Neural cell (in vitro differentiated cells): ENCODE measurements around the gene ATXN7L1. TPM values are rescaled to one million over a fixed set of nuclear protein-coding genes. Genes with fewer than 3 reads are reported as not detected.

Source experiments
- H2AFZ ChIP-seq: fragments of 200-600, 300-800 bp; sonication (generic), shearing (Covaris generic); 2 replicates; pipeline ENCODE4 v1.6.0; 2014; ENCODE audit warnings: low read depth, mild to moderate bottlenecking, antibody characterized with exemption, low read length, moderate library complexity
- H3F3A ChIP-seq: fragments of 200-600 bp; shearing (Covaris generic); 2 replicates; pipeline ENCODE4 v1.6.1; 2016; ENCODE audit warnings: mild to moderate bottlenecking, moderate library complexity, mixed read lengths, antibody characterized with exemption, low read length; ENCODE audit not compliant: insufficient read depth, poor library complexity, severe bottlenecking
- H3K27ac ChIP-seq: fragments of 200-600, 300-800 bp; sonication (generic), shearing (Covaris generic); 2 replicates; pipeline ENCODE4 v1.5.1; 2014; ENCODE audit warnings: mild to moderate bottlenecking, low read length, moderate library complexity
- H3K27me3 ChIP-seq: fragments of 300-800, 200-600 bp; sonication (generic), shearing (Covaris generic); 2 replicates; pipeline ENCODE4 v1.6.0; 2014; ENCODE audit warnings: mild to moderate bottlenecking, low read depth, low read length, moderate library complexity; ENCODE audit not compliant: insufficient read depth
- H3K36me3 ChIP-seq: fragments of 300-800, 200-600 bp; sonication (generic), shearing (Covaris generic); 2 replicates; pipeline ENCODE4 v1.5.1; 2014; ENCODE audit warnings: mild to moderate bottlenecking, antibody characterized with exemption, low read length, moderate library complexity; ENCODE audit not compliant: insufficient read depth
- H3K4me2 ChIP-seq: fragments of 300-800, 200-600 bp; sonication (generic), shearing (Covaris generic); 2 replicates; pipeline ENCODE4 v1.6.0; 2014; ENCODE audit warnings: mild to moderate bottlenecking, low read length
- H3K4me3 ChIP-seq: fragments of 300-800, 200-600 bp; sonication (generic), shearing (Covaris generic); 2 replicates; pipeline ENCODE4 v1.5.1; 2014; ENCODE audit warnings: mild to moderate bottlenecking, low read length, moderate library complexity
- H3K79me2 ChIP-seq: fragments of 200-600 bp; shearing (Covaris generic); replicated peaks from 2 replicates; pipeline ENCODE4 v1.6.0; 2014; ENCODE audit warnings: mild to moderate bottlenecking, low read length, moderate library complexity; ENCODE audit not compliant: insufficient read depth
- H3K9ac ChIP-seq: fragments of 300-800, 200-600 bp; sonication (generic), shearing (Covaris generic); 2 replicates; pipeline ENCODE4 v1.6.1; 2016; ENCODE audit warnings: mild to moderate bottlenecking, low read length, mixed read lengths
- H3K9me2 ChIP-seq: fragments of 200-600 bp; shearing (Covaris generic); 2 replicates; pipeline ENCODE4 v1.6.1; 2016; ENCODE audit warnings: mild to moderate bottlenecking, low read length, mixed read lengths; ENCODE audit not compliant: insufficient read depth
- H3K9me3 ChIP-seq: fragments of 200-600, 300-800 bp; sonication (generic), shearing (Covaris generic); 2 replicates; pipeline ENCODE4 v1.6.1; 2016; ENCODE audit warnings: mild to moderate bottlenecking, mixed run types, low read length, moderate library complexity, mixed read lengths
- H4K20me1 ChIP-seq: fragments of 200-600 bp; shearing (Covaris generic); 2 replicates; pipeline ENCODE4 v1.6.1; 2016; ENCODE audit warnings: mild to moderate bottlenecking, mixed run types; ENCODE audit not compliant: insufficient read depth
- EP300 ChIP-seq: fragments of 450-650 bp; conservative IDR thresholded peaks from 2 replicates; pipeline ENCODE4 v1.6.1; 2014; ENCODE audit warnings: antibody characterized with exemption, mild to moderate bottlenecking, moderate library complexity; ENCODE audit not compliant: poor library complexity, severe bottlenecking
- EZH2 ChIP-seq: fragments of 200-600, 300-800 bp; shearing (Covaris generic), sonication (generic); IDR thresholded peaks from 2 replicates; pipeline ENCODE4 v1.6.1; 2014; ENCODE audit warnings: antibody characterized with exemption, low read length, borderline replicate concordance, mild to moderate bottlenecking; ENCODE audit not compliant: insufficient read depth, poor library complexity, severe bottlenecking
- MXI1 ChIP-seq: fragments of 450-650 bp; conservative IDR thresholded peaks from 2 replicates; pipeline ENCODE4 v1.6.1; 2014; ENCODE audit warnings: antibody characterized with exemption, mild to moderate bottlenecking; ENCODE audit not compliant: poor library complexity, severe bottlenecking
- POLR2AphosphoS5 ChIP-seq: IDR thresholded peaks from 2 replicates; pipeline ENCODE4 v1.6.1; 2012
- RAD21 ChIP-seq: fragments of 450-650 bp; conservative IDR thresholded peaks from 2 replicates; pipeline ENCODE4 v1.6.1; 2014; ENCODE audit warnings: antibody characterized with exemption, mild to moderate bottlenecking, moderate library complexity
- SMC3 ChIP-seq: fragments of 450-650 bp; conservative IDR thresholded peaks from 2 replicates; pipeline ENCODE4 v1.6.1; 2014; ENCODE audit warnings: antibody characterized with exemption, mild to moderate bottlenecking, moderate library complexity; ENCODE audit not compliant: poor library complexity
- TAF1 ChIP-seq: IDR thresholded peaks from 2 replicates; pipeline ENCODE4 v1.6.1; 2012; ENCODE audit warnings: low read depth
- polyA plus RNA-seq: library from polyadenylated mRNA; depleted of rRNA; stranded (reverse); fragments of >200 nt; gene quantifications from 2 replicates; pipeline ENCODE4 v1.2.3, GENCODE V29; 2014
- TF ChIP-seq, protein P1 (sequence below): fragments of 450-650 bp; IDR thresholded peaks from 2 replicates; pipeline ENCODE4 v1.5.1; 2014; ENCODE audit warnings: antibody characterized with exemption, mild to moderate bottlenecking, moderate library complexity; ENCODE audit not compliant: poor library complexity, severe bottlenecking
- TF ChIP-seq, protein P2 (sequence below): IDR thresholded peaks from 2 replicates; pipeline ENCODE4 v1.6.1; 2012; ENCODE audit warnings: borderline replicate concordance

Gene ATXN7L1
- polyA plus RNA-seq, 1 donor from 2014 or later: 4.3 TPM

DNA sequence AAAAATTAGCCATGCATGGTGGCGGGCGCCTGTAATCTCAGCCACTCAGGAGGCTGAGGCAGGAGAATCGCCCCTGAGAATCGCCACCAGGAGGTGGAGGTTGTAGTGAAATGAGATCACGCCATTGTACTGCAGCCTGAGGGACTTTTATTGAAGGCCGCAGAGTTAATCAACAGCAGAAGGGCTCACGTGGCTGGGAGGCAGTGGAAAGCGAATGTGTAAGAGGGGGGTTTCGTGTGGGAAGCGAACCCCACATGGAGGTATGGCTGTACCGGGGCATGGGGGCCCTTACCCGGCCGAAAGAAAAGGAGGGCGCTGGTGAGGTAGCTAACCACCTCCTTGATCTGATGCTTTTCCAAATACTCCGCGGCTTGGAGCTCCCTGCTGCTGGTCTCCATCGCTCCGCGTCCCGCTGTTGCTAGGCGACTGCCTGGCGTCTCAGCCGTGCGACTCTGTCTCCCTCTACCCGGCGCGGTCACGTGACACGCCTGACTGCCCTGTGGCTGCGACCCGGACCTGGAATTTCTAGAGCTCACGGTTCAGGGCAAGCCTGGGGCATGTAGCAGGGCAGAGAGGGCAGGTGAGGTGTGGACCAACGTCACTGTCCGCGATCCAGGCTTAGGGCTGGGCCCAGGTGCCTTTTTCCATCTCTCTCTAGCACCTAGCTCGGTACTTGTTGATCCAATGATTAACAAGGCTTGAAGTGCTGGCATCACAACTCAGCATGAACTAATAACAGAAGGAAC lies 295.2 kb downstream of the ATXN7L1 start, which contains the start of gene EFCAB10:
EFCAB10 (minus strand) TSS at position 428 of the 746 bp plus-strand sequence; CDS start at position 398, 30 bp downstream.
- Histone ChIP-seq H2AFZ (no peak within 1 kb of the TSS), H3F3A (no peaks in the 10 kb centered on the region), H3K27me3 (no peaks in the 10 kb centered on the region), H3K36me3 (no peaks in the 10 kb centered on the region), H3K79me2 (no peaks in the 10 kb centered on the region), H3K9me2 (no peaks in the 10 kb centered on the region), H3K9ac (peak within 1 kb of the TSS; percentile 44), H3K27ac (no peak within 1 kb of the TSS), H3K4me3 (peak within 1 kb of the TSS; percentile 78), H3K4me2 (peak within 1 kb of the TSS; percentile 41), H3K9me3 (no peaks in the 10 kb centered on the region), H4K20me1 (no peaks in the 10 kb centered on the region)
- TF ChIP-seq EP300 (peak; percentile 49), EZH2 (no peak), RAD21 (peak; percentile 44), SMC3 (peak; percentile 53), POLR2AphosphoS5 (peak; percentile 2), TAF1 (no peak), MXI1 (peak; percentile 98)
- TF ChIP-seq, protein P1, sequence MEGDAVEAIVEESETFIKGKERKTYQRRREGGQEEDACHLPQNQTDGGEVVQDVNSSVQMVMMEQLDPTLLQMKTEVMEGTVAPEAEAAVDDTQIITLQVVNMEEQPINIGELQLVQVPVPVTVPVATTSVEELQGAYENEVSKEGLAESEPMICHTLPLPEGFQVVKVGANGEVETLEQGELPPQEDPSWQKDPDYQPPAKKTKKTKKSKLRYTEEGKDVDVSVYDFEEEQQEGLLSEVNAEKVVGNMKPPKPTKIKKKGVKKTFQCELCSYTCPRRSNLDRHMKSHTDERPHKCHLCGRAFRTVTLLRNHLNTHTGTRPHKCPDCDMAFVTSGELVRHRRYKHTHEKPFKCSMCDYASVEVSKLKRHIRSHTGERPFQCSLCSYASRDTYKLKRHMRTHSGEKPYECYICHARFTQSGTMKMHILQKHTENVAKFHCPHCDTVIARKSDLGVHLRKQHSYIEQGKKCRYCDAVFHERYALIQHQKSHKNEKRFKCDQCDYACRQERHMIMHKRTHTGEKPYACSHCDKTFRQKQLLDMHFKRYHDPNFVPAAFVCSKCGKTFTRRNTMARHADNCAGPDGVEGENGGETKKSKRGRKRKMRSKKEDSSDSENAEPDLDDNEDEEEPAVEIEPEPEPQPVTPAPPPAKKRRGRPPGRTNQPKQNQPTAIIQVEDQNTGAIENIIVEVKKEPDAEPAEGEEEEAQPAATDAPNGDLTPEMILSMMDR: peak; percentile 41
- TF ChIP-seq, protein P2, sequence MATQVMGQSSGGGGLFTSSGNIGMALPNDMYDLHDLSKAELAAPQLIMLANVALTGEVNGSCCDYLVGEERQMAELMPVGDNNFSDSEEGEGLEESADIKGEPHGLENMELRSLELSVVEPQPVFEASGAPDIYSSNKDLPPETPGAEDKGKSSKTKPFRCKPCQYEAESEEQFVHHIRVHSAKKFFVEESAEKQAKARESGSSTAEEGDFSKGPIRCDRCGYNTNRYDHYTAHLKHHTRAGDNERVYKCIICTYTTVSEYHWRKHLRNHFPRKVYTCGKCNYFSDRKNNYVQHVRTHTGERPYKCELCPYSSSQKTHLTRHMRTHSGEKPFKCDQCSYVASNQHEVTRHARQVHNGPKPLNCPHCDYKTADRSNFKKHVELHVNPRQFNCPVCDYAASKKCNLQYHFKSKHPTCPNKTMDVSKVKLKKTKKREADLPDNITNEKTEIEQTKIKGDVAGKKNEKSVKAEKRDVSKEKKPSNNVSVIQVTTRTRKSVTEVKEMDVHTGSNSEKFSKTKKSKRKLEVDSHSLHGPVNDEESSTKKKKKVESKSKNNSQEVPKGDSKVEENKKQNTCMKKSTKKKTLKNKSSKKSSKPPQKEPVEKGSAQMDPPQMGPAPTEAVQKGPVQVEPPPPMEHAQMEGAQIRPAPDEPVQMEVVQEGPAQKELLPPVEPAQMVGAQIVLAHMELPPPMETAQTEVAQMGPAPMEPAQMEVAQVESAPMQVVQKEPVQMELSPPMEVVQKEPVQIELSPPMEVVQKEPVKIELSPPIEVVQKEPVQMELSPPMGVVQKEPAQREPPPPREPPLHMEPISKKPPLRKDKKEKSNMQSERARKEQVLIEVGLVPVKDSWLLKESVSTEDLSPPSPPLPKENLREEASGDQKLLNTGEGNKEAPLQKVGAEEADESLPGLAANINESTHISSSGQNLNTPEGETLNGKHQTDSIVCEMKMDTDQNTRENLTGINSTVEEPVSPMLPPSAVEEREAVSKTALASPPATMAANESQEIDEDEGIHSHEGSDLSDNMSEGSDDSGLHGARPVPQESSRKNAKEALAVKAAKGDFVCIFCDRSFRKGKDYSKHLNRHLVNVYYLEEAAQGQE: peak; percentile 30

DNA sequence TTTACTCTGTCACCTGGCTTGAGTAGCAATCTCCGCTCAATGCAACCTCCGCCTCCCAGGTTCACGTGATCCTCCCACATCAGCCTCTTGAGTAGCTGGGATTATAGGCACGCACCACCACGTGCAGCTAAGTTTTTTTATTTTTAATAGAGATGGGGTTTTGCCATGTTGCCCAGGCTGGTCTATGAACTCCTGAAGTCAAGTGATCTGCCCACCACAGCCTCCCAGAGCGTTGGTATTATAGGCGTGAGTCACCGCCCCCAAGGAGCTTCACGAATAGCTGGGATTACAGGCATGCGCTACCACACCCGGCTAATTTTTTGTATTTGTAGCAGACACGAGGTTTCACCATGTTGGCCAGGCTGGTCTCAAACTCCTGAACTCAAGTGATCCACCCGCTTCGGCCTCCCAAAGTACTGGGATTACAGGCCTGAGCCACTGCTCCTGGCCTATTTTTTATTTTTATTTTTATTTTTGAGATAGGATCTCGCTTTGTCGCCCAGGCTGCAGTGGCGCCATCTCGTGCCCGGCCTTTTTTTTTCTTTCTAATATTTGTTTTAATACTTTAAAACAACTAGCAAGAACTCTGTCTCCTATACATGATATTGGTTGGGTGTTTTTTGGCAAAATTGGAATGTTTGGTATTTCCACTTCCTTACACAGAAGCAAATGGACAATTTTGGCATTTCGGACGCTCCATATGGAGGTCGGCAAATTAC lies 296.2 kb downstream of the ATXN7L1 start:
- Histone ChIP-seq H3K4me3 (no peak overlapping the region), H3K27me3 (no peaks in the 10 kb centered on the region), H4K20me1 (no peaks in the 10 kb centered on the region), H3F3A (no peaks in the 10 kb centered on the region), H3K36me3 (no peaks in the 10 kb centered on the region), H3K9me3 (no peaks in the 10 kb centered on the region), H3K27ac (no peak overlapping the region), H3K4me2 (no peak overlapping the region), H3K9ac (no peak overlapping the region), H2AFZ (no peak overlapping the region), H3K9me2 (no peaks in the 10 kb centered on the region), H3K79me2 (no peaks in the 10 kb centered on the region)
- TF ChIP-seq, protein P2: no peak
- TF ChIP-seq SMC3 (no peak), TAF1 (no peak)
